DND-41 (cell line): ENCODE data around the gene XYLT1.

Source experiments
- ATAC-seq: fragments of 200-7000 bp; cut with Tn5 transposase; 3 replicates; pipeline ENCODE4 v1.9.1; 2021; ENCODE audit warnings: low read depth; ENCODE audit not compliant: insufficient read depth
- DNase-seq: peaks from one replicate; pipeline ENCODE4 v3.0.0-alpha.2; 2020
- H2AFZ ChIP-seq: 2 replicates; pipeline ENCODE4 v1.6.0; 2012; ENCODE audit warnings: low read depth, low read length
- H3K27ac ChIP-seq: 2 replicates; pipeline ENCODE4 v1.5.1; 2012; ENCODE audit warnings: low read length, inconsistent platforms
- H3K27me3 ChIP-seq: fragments of 200-600 bp; sonication (generic); 2 replicates; pipeline ENCODE4 v1.6.0; 2012; ENCODE audit warnings: low read length, mild to moderate bottlenecking, inconsistent platforms; ENCODE audit not compliant: insufficient read depth, poor library complexity
- H3K36me3 ChIP-seq: 2 replicates; pipeline ENCODE4 v1.5.1; 2012; ENCODE audit warnings: low read length, inconsistent platforms; ENCODE audit not compliant: insufficient read depth
- H3K4me1 ChIP-seq: 2 replicates; pipeline ENCODE4 v1.5.1; 2012; ENCODE audit warnings: mild to moderate bottlenecking, low read length; ENCODE audit not compliant: insufficient read depth
- H3K4me2 ChIP-seq: 2 replicates; pipeline ENCODE4 v1.6.0; 2012; ENCODE audit warnings: mild to moderate bottlenecking, moderate library complexity, low read length, inconsistent platforms; ENCODE audit not compliant: insufficient read depth
- H3K4me3 ChIP-seq, 2 experiments: fragments of 200-600 bp in 1 of 2; shearing (Covaris generic) in 1 of 2; 2 replicates each; pipeline ENCODE4 v1.5.1; 2012 to 2016; ENCODE audit warnings: inconsistent platforms in 2 of 2, low read length in 2 of 2, mild to moderate bottlenecking in 2 of 2, low read depth in 1 of 2, moderate library complexity in 1 of 2
- H3K79me2 ChIP-seq: 2 replicates; pipeline ENCODE4 v1.6.0; 2012; ENCODE audit warnings: low read length, inconsistent platforms; ENCODE audit not compliant: insufficient read depth
- H3K9ac ChIP-seq: 2 replicates; pipeline ENCODE4 v1.6.0; 2012; ENCODE audit warnings: low read depth, mild to moderate bottlenecking, inconsistent platforms, low read length, moderate library complexity
- H3K9me3 ChIP-seq: 2 replicates; pipeline ENCODE4 v1.5.1; 2012; ENCODE audit warnings: low read length, moderate library complexity, mild to moderate bottlenecking, inconsistent platforms; ENCODE audit not compliant: insufficient read depth, severe bottlenecking
- H4K20me1 ChIP-seq: 2 replicates; pipeline ENCODE4 v1.6.0; 2012; ENCODE audit warnings: low read length; ENCODE audit not compliant: insufficient read depth
- CTCF ChIP-seq: IDR thresholded peaks from 2 replicates; pipeline ENCODE4 v1.5.1; 2012; ENCODE audit warnings: borderline replicate concordance, low read length, moderate library complexity, mild to moderate bottlenecking; ENCODE audit not compliant: poor library complexity, severe bottlenecking; ENCODE audit errors: extremely low read depth
- EZH2 ChIP-seq: IDR thresholded peaks from 3 replicates; pipeline ENCODE4 v1.6.1; 2012; ENCODE audit warnings: borderline replicate concordance, low read depth, mild to moderate bottlenecking, moderate library complexity, low read length, inconsistent platforms; ENCODE audit not compliant: severe bottlenecking

XYLT1 gene

GRCh38 chr16:17170435-17170834 lies 300.3 kb downstream of the XYLT1 start:
- no peaks in the 10 kb centered on the region for H3K27me3 ChIP-seq
- no peaks in the 10 kb centered on the region for H3K36me3 ChIP-seq
- H3K4me1 ChIP-seq = no peaks in the 10 kb centered on the region
- DNase-seq (no peak), ATAC-seq (no peak)
- no peak overlapping the region for H3K4me2 ChIP-seq
- H4K20me1 ChIP-seq = no peaks in the 10 kb centered on the region
- no peak for TF ChIP-seq EZH2
- no peak for TF ChIP-seq CTCF
- H3K27ac ChIP-seq = no peak overlapping the region
- no peaks in the 10 kb centered on the region for H3K79me2 ChIP-seq
- no peak overlapping the region for H2AFZ ChIP-seq
- no peaks in the 10 kb centered on the region for H3K9me3 ChIP-seq
- no peak overlapping the region for H3K9ac ChIP-seq
- no peak overlapping the region for H3K4me3 ChIP-seq

GRCh38 chr16:17168181-17168580 lies 302.6 kb downstream of the XYLT1 start:
- H3K79me2 ChIP-seq = no peaks in the 10 kb centered on the region
- H3K4me3 ChIP-seq = no peak overlapping the region
- no peaks in the 10 kb centered on the region for H3K36me3 ChIP-seq
- H3K27ac ChIP-seq = no peak overlapping the region
- no peaks in the 10 kb centered on the region for H3K27me3 ChIP-seq
- TF ChIP-seq EZH2 (no peak), CTCF (no peak)
- no peak overlapping the region for H2AFZ ChIP-seq
- no peak for ATAC-seq
- no peaks in the 10 kb centered on the region for H3K9me3 ChIP-seq
- DNase-seq = no peak
- no peaks in the 10 kb centered on the region for H4K20me1 ChIP-seq
- no peak overlapping the region for H3K9ac ChIP-seq
- no peak overlapping the region for H3K4me2 ChIP-seq
- no peaks in the 10 kb centered on the region for H3K4me1 ChIP-seq

GRCh38 chr16:17166095-17166494 lies 304.7 kb downstream of the XYLT1 start:
- DNase-seq = peak; percentile 6
- Histone ChIP-seq H4K20me1 (no peaks in the 10 kb centered on the region), H3K79me2 (no peaks in the 10 kb centered on the region)

More at GRCh38 chr16:17166095-17166494, 304.7 kb downstream of the XYLT1 start:
- Histone ChIP-seq H3K36me3 (no peaks in the 10 kb centered on the region), H3K9ac (no peak overlapping the region), H3K4me3 (no peak overlapping the region), H3K27me3 (no peaks in the 10 kb centered on the region), H3K4me2 (no peak overlapping the region), H3K4me1 (no peaks in the 10 kb centered on the region), H3K9me3 (no peaks in the 10 kb centered on the region), H3K27ac (no peak overlapping the region), H2AFZ (no peak overlapping the region)
- TF ChIP-seq EZH2 (no peak), CTCF (no peak)
- ATAC-seq = no peak
